OCI-LY7 (cell line): ENCODE data around the gene C2CD4C. TPM values are rescaled to one million over a fixed set of nuclear protein-coding genes. Genes with fewer than 3 reads are reported as not detected.

Experiments
- BruUV-seq: library from RNA; stranded (reverse); fragments of 400-500 nt; replicated peaks from 2 replicates; lab custom pipeline; 2021; lab: Mats Ljungman, UMichigan
- CTCF ChIA-PET: fragments of 300-600 bp; sonication (Branson Sonifier 250); formaldehyde crosslinking; loops from one replicate; lab custom pipeline; 2022; ENCODE audit warnings: antibody characterized with exemption; ENCODE audit not compliant: unreplicated experiment; lab: Charles Lee
- POLR2A ChIA-PET: fragments of 300-600 bp; sonication (Branson Sonifier 250); formaldehyde crosslinking; loops from one replicate; lab custom pipeline; 2022; ENCODE audit warnings: antibody characterized with exemption; lab: Charles Lee
- DNase-seq: peaks from one replicate; pipeline ENCODE4 v3.0.0-alpha.2; 2015; ENCODE audit warnings: low spot score
- H2AFZ ChIP-seq: fragments of 200-600 bp; sonication (generic), shearing (Covaris generic); 2 replicates; pipeline ENCODE4 v1.6.1; 2014; ENCODE audit warnings: mild to moderate bottlenecking, antibody characterized with exemption, low read length, moderate library complexity
- H3K27ac ChIP-seq: fragments of 200-600 bp; sonication (generic); 2 replicates; pipeline ENCODE4 v1.5.1; 2014; ENCODE audit warnings: mixed run types, low read depth, mild to moderate bottlenecking, moderate library complexity, low read length, inconsistent platforms; ENCODE audit not compliant: poor library complexity, severe bottlenecking
- H3K36me3 ChIP-seq: fragments of 200-600 bp; sonication (generic); 2 replicates; pipeline ENCODE4 v1.6.1; 2014; ENCODE audit warnings: mild to moderate bottlenecking, antibody characterized with exemption, low read length, moderate library complexity, mixed read lengths; ENCODE audit not compliant: insufficient read depth
- H3K4me1 ChIP-seq: fragments of 200-600 bp; sonication (generic); 2 replicates; pipeline ENCODE4 v1.5.1; 2014; ENCODE audit warnings: mild to moderate bottlenecking, low read length; ENCODE audit not compliant: insufficient read depth, poor library complexity, severe bottlenecking
- H3K4me2 ChIP-seq: fragments of 200-600 bp; sonication (generic); 2 replicates; pipeline ENCODE4 v1.6.1; 2014; ENCODE audit warnings: mild to moderate bottlenecking, low read length
- H3K4me3 ChIP-seq: fragments of 200-600 bp; sonication (generic); 2 replicates; pipeline ENCODE4 v1.5.1; 2014; ENCODE audit warnings: mild to moderate bottlenecking, low read depth, low read length; ENCODE audit not compliant: poor library complexity, severe bottlenecking
- H3K79me2 ChIP-seq: fragments of 200-600 bp; sonication (generic); 2 replicates; pipeline ENCODE4 v1.6.1; 2016; ENCODE audit warnings: low read depth, mild to moderate bottlenecking, low read length, moderate library complexity, mixed read lengths; ENCODE audit not compliant: insufficient read depth
- H3K9me2 ChIP-seq: fragments of 200-600 bp; sonication (generic); 2 replicates; pipeline ENCODE4 v1.6.1; 2016; ENCODE audit warnings: mild to moderate bottlenecking, low read length, mixed read lengths; ENCODE audit not compliant: insufficient read depth
- H3K9me3 ChIP-seq: fragments of 200-600 bp; sonication (generic); 2 replicates; pipeline ENCODE4 v1.6.1; 2014; ENCODE audit warnings: mild to moderate bottlenecking, mixed run types, low read length, mixed read lengths
- H4K20me1 ChIP-seq: fragments of 200-600 bp; sonication (generic); 2 replicates; pipeline ENCODE4 v1.6.1; 2014; ENCODE audit warnings: mild to moderate bottlenecking, antibody characterized with exemption, low read length, moderate library complexity, mixed read lengths; ENCODE audit not compliant: insufficient read depth
- CTCF ChIP-seq: fragments of 200-600 bp; sonication (generic); conservative IDR thresholded peaks from 2 replicates; pipeline ENCODE4 v1.5.1; 2014; ENCODE audit warnings: mild to moderate bottlenecking, antibody characterized with exemption, low read length, moderate library complexity, mixed read lengths
- EZH2phosphoT487 ChIP-seq: fragments of 200-600 bp; sonication (generic); IDR thresholded peaks from 2 replicates; pipeline ENCODE4 v1.6.1; 2018; ENCODE audit warnings: low read depth, borderline replicate concordance, mild to moderate bottlenecking, mixed run types, antibody characterized with exemption, low read length, moderate library complexity, mixed read lengths
- intact Hi-C: fragments of 100-400 bp; cut with micrococcal nuclease; formaldehyde crosslinking; loops from one replicate; pipeline ENCODE4 v1.10.0; 2022; ENCODE audit not compliant: unreplicated experiment
- total RNA-seq, 2 experiments: library from RNA; depleted of rRNA in 1 of 2; stranded (reverse); fragments of >200 nt in 1 of 2; shearing (Covaris generic) in 1 of 2; gene quantifications; 2 replicates each; pipeline ENCODE4 v1.2.3, GENCODE V29; 2014 to 2022

Gene C2CD4C
- total RNA-seq, 2 experiments from 2014 or later, result 0.16 to 0.59 TPM

DNA sequence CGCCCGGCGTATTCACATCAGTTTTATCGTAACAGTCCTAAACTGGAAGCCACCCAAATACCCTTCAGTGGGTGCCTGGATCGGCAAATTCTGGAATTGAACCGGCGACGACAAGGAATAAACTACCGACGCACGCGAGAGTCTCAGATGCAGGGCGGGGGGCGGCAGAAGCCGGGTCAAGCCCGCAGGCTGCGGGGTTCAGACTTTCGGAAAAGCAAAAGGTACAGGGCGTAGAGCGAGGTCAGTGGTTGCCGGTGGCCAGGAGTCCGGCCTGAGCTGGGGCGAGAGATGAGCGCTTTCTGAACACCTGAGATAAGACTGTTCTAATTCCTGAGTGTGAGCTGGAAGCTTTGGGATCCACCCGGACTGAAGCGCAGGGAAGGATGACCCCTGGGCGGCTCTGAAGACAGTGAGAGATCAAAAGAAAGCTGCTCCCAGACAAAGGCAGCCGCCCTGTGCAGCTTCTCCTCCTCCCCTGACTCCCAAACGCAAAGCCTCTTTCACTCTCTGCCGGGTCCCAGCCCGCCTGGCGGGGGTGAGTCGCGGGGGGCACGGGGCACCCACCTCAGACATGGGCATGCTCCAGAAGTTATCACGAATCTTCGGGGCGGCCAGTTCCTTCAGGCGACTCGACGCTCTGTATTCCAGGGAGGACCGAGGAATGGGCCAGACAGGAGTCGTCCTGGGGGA lies 38.2 kb downstream of the C2CD4C start:
- no peaks in the 10 kb centered on the region for H3K9me2 ChIP-seq
- no peak overlapping the region for H2AFZ ChIP-seq
- no peak overlapping the region for H3K4me3 ChIP-seq
- ChIA-PET POLR2A (interaction anchor here (0.5 kb wide), 1 partner anchor 233 kb away, joined by 6 read pairs; no protein-coding TSS in a partner anchor), CTCF (interaction anchor here (1.3 kb wide), 1 partner anchor 136 kb away, joined by 3 read pairs; no protein-coding TSS in a partner anchor)
- DNase-seq, result no peak
- no peaks in the 10 kb centered on the region for H3K36me3 ChIP-seq
- intact Hi-C loops, result no loop called here
- H3K9me3 ChIP-seq, result no peaks in the 10 kb centered on the region
- no peak overlapping the region for H3K4me2 ChIP-seq
- no peaks in the 10 kb centered on the region for H3K79me2 ChIP-seq
- no peak overlapping the region for H3K27ac ChIP-seq
- H3K4me1 ChIP-seq, result peaks cover 10% of the 10 kb centered on the region
- TF ChIP-seq EZH2phosphoT487, result no peak
- no TSS peak for BruUV-seq
- no peaks in the 10 kb centered on the region for H4K20me1 ChIP-seq

DNA sequence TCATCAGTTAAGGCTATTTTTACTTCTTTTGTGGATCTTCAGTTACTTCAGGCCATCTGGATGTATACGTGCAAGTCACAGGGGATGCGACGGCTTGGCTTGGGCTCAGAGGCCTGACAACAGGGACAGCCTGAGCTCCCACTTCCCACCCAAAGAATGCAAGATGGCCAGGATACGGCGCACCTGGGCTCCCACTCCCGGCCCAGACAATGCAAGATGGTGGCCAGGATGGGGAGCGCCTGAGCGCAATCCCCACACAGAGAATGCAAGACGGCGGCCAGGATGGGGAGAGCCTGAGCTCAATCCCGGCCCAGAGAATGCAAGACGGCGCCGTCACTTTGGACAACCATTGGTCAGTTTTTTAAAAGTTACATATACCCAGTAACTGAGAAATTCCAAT lies 39.1 kb downstream of the C2CD4C start:
- no peak overlapping the region for H3K4me3 ChIP-seq
- intact Hi-C loops, result no loop called here
- no peaks in the 10 kb centered on the region for H4K20me1 ChIP-seq
- no peaks in the 10 kb centered on the region for H3K9me2 ChIP-seq
- DNase-seq, result no peak
- H3K27ac ChIP-seq, result no peak overlapping the region
- CTCF ChIA-PET, result no interaction called here
- no TSS peak for BruUV-seq
- no peaks in the 10 kb centered on the region for H3K36me3 ChIP-seq
- peaks cover 10% of the 10 kb centered on the region for H3K4me1 ChIP-seq
- no peak overlapping the region for H2AFZ ChIP-seq
- H3K4me2 ChIP-seq, result no peak overlapping the region
- H3K79me2 ChIP-seq, result no peaks in the 10 kb centered on the region
- POLR2A ChIA-PET, result no interaction called here
- TF ChIP-seq EZH2phosphoT487, result no peak
- TF ChIP-seq CTCF, result no peak
- H3K9me3 ChIP-seq, result no peaks in the 10 kb centered on the region

DNA sequence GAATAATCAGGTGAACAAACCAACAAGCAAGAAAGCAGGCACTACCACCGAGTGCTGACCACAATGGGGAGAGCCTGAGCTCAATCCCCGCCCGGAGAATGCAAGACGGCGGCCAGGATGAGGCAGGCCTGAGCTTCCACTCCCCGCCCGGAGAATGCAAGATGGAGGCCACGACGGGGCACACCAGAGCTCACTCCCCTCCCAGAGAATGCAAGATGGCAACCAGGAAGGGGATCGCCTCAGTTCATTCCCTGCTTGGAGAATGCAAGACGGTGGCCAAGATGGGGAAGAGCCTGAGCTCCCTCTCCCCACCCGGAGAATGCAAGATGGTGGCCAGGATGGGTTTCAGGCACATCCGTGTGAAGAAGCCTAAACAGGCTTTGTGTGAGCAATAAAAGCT lies 39.7 kb downstream of the C2CD4C start:
- no peak overlapping the region for H3K4me3 ChIP-seq
- ChIA-PET CTCF (interaction anchor here (0.7 kb wide), 1 partner anchor 14 kb away, joined by 3 read pairs; no protein-coding TSS in a partner anchor), POLR2A (no interaction called here)
- H3K79me2 ChIP-seq, result no peaks in the 10 kb centered on the region
- no peak overlapping the region for H2AFZ ChIP-seq
- TF ChIP-seq EZH2phosphoT487, result no peak
- no peaks in the 10 kb centered on the region for H3K36me3 ChIP-seq
- no peaks in the 10 kb centered on the region for H3K9me2 ChIP-seq
- peaks cover 10% of the 10 kb centered on the region for H3K4me1 ChIP-seq
- DNase-seq, result no peak
- H3K9me3 ChIP-seq, result no peaks in the 10 kb centered on the region
- intact Hi-C loops, result no loop called here
- no peaks in the 10 kb centered on the region for H4K20me1 ChIP-seq
- H3K27ac ChIP-seq, result no peak overlapping the region
- BruUV-seq, result no TSS peak
- H3K4me2 ChIP-seq, result no peak overlapping the region
